SK-N-MC (cell line): Measurements from ENCODE around the gene NACA2.

Experiments
- EZH2 ChIP-seq: fragments of 200-600 bp; sonication (generic); IDR thresholded peaks from one replicate; pipeline ENCODE4 v1.6.1; 2017; ENCODE audit warnings: antibody characterized with exemption
- FOXP2 ChIP-seq: optimal IDR thresholded peaks from 2 replicates; pipeline ENCODE3; 2011; ENCODE audit warnings: mild to moderate bottlenecking, moderate library complexity; ENCODE audit not compliant: insufficient read depth; ENCODE audit errors: extremely low read length, control extremely low read depth
- POLR2AphosphoS5 ChIP-seq: IDR thresholded peaks from 2 replicates; pipeline ENCODE4 v1.6.1; 2012; ENCODE audit warnings: mild to moderate bottlenecking, low read depth, low read length, borderline replicate concordance

- TF ChIP-seq EZH2 = no peak
- no peak for TF ChIP-seq FOXP2
- TF ChIP-seq POLR2AphosphoS5 = no peak
Observed at GRCh38 chr17:61565213-61565612, 25.8 kb downstream of the NACA2 start.
